NCI-H2107 treated with DMSO at 0.1 percent for 48 hours (cell line): ENCODE results near the gene SOX6.

Experiments used
- DNase-seq: peaks from one replicate; lab custom pipeline; 2025; ENCODE audit not compliant: unreplicated experiment; lab: John Stamatoyannopoulos, UW

Gene SOX6

DNA sequence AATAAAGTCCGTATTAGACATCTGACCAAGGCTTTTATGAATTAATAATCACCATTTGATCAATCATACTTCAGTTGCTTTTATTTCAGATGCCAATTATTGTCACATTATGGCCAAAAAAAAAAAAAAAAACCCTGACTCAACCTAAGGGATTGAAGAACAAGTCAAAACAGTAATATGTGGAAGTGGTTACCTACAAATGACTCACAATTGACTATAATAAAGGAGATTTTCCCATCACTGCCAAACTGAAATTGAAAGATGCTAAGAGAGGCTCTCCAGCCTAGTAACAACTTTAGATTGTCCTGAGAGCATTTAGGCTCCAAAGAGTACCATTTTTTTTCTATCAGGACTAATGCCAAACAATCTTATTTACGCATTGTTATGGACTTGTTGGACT lies 35.2 kb downstream of the SOX6 start:
- DNase-seq = no peak

DNA sequence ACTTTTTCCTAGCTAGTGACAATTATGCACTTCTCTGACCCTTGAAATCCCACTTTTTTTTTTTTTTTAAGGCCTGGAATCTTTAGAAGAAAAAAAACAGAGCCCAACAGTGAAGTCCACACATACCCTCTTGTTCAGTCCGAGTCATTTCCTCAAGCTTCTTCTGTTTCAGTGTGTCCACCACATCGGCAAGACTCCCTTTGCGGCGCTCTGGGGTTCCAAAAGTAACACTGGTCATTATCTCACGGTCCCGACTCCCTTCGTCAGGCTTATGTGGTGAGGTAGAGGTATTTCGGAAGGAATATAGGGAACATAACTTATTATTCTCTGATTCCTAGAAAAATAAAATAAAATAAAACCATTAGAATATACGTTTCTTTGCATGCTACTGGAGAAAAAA lies 38.0 kb downstream of the SOX6 start:
- no peak for DNase-seq

DNA sequence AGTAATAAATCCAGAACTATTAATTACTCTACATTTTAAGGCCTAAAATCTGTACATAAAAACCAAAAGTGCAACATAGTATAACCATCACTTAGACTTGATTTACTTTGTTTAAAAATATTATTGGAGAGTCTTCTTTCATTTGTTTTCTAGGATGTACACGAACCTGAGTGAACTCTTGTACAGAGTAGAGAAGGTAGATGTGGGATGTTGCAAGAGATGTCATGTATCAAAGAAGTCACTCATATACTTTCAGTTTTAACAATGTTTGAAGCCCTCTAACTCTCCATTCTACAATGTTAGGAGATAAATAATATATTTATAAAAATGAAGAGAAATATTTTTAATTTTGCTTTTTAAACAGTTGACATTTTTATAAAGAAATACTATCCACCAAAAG lies 38.6 kb downstream of the SOX6 start:
- DNase-seq = no peak

DNA sequence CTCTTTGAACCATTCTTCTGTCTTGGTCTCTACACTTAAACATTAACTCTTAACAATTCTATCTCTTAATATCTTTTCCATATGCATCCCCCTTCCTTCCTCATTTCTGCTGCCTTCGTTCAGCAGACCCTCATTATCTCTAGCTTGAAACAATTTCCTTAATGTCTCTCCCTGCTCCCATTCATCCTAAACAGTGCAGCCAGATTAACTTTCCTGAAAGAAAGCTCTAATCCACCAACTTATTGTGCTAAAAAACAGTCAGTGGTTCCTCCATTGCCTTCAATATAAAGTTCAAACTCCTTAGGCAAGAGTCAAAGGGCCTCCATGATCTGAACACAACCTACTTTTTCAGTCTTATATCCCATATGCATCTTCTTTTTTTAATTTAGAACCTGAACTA lies 42.5 kb downstream of the SOX6 start:
- no peak for DNase-seq

DNA sequence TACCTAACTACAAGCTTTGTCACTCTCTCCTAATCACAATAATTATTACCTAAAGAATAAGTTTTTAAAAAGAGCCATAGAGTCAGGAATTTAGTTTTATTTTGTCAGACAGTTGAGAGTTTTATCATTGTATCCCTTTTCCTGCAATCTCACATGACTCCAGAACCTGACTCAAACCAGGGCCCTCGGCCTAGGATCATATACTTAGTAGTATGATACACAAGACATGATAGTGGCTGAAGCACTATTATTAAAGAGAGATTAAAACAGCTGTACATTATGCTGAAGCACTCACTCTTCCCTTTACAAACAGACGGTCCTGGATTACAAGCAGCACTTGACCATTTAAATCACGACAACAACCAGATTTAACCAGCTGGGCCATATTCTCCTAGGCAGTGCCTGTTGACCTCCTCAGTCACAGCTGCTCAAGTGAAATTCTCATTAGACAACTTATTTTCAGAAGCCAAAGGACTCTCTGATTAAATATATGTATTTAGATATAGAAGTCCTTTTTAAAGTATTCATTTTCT lies 44.0 kb downstream of the SOX6 start:
- no peak for DNase-seq

DNA sequence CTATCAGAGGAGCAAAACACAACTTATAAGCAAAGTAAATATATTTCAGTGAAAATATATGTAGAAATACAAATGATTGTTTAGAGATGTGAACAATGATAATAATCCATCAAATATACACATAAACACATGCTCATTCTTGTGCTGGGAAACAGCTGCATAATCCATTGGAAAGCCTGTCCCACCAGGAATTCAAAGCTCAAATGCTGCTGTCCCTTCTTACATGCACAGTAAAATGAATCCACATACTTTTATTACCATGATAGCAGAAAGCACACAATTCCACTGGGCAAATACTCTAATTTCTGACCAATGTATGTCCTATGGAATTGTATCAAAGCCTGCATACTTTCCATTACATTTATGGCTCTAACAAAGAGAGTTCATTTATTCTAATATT lies 44.5 kb downstream of the SOX6 start:
- no peak for DNase-seq

DNA sequence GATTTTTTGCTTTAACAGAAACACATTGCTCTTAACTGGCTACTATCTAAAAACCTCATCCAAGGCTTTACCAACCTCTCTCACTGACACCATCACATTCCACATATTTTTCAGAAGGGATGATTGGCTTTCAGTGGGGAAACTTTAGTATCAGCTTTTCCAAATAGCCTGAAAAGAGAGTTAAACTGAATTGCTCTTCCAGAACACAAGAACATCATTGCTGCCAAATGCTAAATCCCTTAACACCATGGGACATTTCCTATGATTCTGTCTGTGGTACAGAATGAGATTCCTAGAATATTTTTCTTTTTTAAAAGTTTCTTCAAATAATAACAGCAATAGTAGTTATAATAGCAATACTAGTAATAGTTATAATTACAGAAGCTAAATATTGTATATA lies 45.4 kb downstream of the SOX6 start:
- DNase-seq = no peak

DNA sequence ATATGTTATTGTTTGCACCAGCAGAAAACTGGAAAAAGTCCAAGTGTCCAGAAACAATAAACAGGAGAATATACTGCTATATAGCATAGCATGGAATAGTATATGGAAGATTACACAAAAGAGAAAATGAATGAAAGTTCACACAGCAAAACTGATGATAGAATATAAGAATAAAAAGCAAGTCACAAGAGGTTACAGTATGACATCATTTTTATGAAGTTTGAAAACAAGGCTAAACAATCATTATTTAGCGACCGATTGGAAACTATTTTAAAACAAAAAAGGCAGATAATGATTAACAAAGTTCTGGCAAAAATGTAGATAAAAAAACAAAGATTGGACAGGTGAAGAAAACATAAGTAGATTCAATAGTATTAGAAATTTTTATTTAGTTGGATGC lies 47.1 kb downstream of the SOX6 start:
- DNase-seq = no peak

DNA sequence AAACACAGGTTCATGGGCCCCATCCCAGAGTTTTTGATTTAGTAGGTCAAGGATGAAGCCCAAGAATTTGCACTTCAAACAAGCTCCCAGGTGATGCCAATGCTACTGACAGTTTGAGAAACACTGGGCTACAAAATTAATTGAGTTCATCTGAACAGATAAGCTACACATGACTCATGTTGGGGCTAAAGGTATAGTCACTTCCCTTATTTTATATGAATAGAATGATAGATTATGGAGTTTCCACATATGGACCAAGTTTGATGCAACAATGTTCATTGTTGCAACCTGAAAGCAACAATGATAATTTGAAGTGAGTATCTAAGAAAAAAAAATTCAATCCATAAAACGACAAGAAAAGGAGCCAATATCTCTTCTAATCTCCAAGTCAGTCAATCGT lies 54.9 kb downstream of the SOX6 start:
- no peak for DNase-seq

DNA sequence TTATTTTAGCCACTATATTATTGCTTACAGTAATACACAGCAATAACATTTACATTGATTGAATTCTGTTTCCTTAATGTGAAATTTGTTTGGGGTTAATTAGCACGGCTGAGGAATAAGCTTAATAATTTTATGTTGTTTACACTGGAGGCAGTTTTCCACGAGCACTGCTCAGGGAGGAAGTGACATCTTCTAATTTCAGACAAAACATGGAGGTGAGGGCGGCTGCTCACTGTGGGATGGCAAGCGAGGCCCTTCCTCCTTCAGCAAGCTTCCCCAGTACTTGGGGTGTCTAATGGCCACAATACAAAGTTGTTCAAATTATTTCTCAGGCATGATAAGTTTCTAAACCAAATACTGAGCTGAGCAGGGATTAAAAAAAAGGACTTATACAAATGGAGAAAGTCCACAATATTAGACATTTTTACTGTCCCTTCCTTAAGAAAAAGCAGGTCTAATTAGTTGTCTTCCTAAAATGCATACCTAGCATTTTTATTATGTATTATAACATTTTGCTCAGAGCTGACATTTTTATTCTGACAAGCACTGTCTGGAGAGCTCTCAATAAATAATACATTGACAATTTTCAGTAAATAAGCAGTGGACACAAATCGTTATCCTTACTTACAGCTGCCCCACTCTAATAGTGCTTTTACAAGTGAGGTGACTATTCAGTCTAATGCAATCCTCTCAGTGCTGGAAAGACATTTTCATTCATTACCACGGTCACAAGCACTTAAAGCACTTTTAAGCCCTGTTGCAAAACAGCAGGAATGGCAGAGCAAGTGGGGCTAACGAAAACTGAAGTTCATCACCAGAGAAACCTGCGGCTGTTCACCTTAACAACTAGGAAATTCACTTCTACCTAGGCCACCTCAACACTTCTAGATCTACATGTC lies 56.2 kb downstream of the SOX6 start:
- DNase-seq = peak; percentile 79

DNA sequence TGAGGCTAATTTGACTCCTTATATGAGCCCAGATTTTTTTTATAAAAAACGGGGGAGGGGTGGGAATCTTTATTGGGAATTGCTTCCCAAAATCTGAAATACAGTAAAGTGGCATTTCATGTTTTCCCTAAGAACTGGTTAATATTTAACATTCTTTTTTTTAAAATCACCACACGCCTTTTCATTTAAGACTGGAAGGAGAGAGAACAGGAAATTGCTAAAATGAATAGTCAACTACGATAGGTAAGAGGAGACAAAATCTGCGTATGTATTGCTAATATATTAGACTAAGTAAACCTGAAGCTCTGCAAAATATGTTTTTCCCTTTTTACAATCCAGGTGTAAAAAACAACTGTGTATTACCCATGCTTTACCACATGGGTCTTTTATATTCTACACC lies 57.0 kb downstream of the SOX6 start:
- no peak for DNase-seq

DNA sequence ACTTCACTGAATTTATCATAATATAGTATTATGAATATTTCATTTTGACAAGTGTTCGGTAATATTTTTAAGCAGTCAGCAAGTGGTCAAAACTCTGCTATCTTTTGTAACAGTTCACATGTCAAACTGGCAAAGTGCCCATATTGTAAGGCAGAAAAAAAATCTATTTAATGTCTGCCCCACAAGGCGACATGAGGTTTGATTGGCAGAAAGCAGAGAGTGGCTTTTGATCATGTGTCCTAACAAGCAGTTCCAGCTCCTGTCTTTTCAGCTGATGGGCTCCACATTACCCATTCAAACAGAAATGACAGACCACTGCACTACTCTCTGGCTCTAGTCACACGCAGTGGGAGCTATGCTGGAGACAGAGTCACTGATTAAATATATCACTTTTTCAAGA lies 59.0 kb downstream of the SOX6 start:
- peak; percentile 25 for DNase-seq

DNA sequence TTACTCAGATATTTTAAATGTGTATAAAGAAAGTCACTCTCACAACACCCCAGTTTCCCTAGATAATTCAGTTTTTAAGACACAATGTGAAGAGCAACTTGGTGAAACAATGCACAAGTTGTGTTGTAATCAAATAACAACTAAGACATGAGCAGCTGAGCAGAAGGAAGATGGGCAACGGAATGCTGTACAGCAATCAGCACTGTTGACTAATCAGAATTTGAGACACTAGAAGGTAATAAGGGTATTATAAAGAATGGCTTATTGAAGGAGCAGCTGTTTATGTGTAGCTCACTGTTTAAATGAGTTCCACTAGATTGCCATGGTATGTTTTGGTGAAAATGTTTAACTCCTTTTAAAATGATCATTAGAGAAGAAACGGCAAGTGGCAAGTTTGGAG lies 60.1 kb downstream of the SOX6 start:
- no peak for DNase-seq

DNA sequence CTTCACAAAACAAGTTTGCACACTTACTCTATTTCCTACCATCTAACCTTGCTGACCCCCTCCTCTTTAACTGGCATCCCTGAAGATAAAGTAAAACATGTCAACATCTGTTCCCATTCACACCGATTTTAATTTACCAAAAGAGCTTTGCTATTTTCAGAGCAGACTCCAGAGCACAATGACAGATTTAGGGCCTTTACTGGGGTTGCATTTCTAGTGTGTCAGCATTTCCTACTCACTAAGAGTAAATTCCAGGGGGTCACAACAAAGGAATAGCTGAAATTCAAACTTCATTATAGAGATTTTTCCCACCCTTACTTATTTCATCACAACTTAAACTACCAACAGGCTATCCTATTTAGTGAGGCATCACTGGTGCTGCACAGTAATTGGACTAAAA lies 60.8 kb downstream of the SOX6 start:
- DNase-seq = no peak

DNA sequence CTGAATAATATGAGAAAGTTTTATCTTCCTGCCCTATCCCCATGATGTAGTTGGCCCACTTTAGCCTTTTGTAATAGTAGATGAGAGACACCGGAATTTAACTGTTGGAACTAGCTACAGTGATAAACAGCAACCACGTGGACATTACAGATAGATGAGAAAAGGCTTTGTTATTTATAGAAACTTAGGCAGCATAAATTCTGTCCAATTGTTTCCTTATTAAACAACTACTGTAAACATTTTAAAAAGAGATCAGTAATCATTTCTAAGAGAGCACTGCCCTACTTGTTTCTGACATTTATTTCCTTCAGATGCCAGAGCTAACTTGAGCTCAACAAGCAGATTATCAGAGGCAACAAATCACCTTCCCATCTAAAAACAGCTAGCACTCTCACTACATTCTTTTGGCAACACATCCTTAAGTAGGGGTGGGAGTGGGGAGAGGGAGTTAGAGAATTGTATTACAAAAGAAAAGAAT lies 63.1 kb downstream of the SOX6 start:
- DNase-seq = no peak

DNA sequence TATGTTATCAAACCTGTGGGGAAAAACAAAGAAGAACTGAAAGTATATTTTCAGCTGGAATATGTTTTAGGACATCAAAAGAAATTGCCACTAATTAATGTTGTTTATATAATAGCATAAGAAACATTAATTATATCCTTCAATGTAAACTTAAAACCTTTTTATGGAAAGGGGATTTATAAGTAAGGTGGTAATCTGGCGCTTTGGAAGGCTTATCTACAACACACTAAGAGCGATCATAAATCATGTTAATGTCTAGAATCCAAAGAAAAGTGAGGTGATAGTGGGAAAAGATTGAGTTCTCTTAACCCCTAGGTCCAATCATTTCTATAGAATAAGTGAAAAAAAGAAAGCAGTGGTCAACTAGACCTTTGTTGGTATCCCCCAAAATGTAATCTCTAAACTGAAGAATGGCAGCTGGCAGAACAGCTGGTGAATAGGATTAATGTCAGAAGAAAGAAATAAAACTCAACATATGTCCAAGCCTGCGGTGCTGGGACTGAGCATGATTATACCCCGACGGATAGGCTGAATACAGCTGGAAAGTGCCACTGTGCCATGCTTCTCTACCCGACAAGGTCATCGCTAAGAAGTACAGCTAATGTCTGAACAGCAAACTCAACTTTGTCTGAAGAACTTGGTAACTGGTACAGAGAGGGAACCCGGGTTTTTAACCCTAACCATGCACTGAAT lies 64.0 kb downstream of the SOX6 start:
- DNase-seq = no peak

DNA sequence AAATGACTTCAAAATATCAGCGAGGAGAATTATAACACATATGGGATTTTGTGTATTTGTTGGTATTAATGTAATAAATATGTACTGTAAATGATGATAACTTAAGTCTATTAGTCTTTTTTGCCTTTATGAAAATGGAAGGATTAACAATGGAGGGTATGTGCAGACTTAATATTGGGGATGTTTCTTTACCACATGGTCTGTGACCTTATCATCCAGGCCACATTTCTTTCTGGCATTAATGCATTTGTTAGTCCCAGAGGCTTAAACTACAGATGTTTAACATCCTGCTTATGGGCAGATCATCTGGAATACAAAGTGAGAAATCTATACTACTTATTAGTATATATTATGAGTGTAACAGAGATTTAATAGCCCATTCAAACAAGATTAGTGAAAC lies 64.6 kb downstream of the SOX6 start:
- DNase-seq = no peak

DNA sequence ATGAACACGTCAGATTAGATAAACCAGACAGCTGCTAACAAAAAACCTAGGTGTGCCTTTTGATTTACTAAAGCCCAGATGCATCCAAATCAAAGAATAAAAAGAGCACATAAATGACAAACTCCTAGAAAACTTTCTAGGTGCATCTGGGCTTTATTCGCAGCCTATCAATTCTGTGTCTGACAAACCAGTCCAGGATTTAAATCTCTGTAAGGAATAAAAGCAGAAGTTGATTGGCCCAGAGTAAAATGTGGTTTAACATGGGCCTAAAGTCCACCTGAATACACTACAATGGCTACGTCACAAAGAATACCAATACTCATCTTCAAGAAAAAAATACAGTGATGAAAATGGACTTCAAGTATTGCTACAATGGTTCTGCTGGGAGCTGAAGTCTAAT lies 66.8 kb downstream of the SOX6 start:
- DNase-seq = no peak

DNA sequence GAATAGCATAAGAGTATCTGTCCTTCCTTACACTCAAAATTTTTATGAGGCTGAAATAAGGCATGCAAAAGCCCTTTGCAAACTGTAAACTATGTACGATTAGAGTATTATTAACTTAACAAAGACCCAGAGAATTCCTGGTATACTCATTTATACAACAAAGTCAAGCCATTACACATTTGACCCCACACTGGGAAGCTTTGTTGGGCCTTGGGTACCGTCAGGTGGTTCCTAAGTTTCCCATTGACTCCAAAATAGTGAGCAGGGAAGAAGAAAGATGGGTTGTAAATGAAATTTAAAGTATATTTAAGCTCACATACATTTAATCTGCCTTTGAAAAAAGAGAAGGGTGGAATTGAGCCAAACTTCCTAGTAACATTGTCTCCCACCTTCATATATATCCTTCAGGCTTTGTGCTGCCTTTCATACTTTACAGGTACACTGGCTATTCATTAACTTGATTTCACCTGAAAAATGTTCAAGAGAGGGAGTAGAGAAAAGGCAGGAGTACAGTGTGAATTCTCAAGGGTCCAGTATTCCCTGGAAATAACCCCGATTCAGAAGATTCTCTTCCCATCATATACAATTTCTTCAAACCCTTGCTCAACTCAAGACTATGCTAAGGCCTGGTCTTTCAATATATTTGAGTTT lies 68.6 kb downstream of the SOX6 start:
- DNase-seq = no peak

DNA sequence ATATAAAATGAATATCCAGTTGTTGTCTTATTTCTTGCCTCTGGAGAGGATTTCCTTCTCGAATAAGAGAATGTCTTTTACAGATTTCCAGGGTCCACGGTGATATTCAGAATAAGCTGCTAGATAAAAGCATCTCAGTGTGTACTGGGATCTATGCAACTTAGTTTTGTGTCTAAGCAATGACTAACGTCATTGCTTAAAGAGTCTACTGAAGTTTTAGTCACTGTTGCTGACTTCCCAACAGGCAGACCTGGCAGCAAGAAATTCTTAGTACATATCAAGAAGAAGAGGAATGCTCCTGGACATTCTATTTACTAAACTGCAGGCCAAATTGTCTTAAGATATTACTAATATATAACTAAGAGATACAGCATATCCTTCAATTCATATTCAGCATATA lies 70.3 kb downstream of the SOX6 start:
- no peak for DNase-seq

DNA sequence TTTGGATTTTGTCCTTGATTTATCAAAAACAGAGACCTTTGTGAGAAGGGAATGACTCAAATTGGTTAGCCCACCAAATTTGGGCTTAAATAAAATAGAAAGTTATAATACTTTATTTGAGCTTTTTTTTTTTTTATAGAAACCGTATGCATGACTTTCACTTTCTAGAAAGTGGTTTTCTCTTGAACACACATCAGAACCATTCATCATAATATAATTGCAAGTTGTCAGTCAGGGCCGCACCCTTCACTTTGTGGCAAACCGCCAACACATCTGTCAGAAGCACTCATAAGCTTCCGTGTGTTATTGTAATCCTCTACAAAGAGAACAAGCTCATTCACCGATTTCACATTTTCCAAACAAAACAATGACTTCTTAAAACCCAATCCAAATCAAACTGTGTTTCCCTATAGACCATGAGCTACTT lies 76.1 kb downstream of the SOX6 start:
- DNase-seq = peak; percentile 87

DNA sequence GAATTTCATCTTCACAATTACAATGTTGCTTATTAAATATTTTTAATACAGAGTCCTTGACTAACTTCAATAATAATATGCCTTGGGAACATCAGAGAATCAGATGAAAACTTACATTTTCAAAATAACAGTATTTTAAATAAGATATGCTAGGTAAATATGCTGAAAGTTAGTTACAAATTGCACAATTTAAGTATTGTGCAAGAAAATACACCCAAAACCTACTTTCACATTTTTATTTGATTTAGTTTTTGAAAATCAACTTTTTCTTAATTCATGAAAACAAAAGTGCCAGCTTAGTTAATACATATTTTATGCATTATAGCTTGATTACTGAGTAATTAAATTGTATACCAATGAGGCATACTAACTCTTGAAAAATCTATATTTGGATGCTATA lies 76.8 kb downstream of the SOX6 start:
- no peak for DNase-seq
